ENCODE measurements around the gene OSBPL8.

The OSBPL8 gene

DNA sequence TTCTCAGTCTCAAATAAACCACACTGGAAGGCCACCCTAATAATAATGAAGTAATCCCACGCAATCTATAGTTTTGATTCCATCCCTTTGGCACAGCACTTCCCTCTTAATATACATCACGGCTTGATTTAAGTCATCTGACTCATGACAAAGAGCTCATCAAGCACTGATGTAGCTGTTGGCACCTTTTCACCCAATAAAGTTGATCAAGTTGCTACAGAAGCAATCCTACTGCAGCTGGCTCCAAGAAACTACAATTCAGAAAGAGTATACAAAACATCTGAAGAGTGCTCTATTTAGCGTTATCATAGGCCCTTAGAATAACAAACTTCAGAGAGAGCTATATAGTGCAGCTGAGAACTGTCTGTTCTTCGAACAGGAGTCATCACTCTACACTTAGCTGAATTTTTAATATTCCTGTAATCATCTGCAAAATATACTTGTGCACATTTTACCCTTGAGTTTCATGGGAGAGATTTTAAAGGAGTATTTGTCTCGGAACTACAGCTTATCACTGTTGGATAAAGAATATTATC is 94.9 kb downstream of the OSBPL8 start:
- no peak for DNase-seq (ENCODE audit: low read depth in 2 of 2)

DNA sequence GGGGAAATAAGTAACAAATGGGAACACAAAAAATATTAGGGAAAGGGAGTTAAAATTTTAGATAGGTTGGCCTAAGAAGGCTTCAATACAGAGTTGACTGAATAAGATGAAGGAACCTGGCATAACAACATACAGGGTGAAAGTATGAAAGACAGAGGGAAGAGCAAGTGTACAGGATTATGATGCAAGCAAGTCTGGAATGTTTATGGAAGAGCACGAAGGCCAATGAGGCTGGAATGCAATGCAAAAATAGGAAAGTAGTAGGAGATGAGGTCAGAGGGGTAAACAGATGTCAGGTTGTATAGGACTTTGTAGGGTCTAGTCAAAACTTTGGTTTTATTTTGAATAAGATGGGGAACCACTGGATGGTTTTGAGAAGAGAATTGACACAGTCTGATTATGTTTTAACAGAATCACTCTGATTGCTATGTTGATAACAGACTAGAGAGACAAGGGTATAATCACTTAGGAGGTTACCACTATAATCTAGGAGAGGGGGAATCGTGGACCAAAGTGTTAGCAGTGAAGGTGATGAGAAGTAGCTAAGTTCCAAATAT is 96.8 kb downstream of the OSBPL8 start:
- no peak for DNase-seq (ENCODE audit: low read depth in 2 of 2)

DNA sequence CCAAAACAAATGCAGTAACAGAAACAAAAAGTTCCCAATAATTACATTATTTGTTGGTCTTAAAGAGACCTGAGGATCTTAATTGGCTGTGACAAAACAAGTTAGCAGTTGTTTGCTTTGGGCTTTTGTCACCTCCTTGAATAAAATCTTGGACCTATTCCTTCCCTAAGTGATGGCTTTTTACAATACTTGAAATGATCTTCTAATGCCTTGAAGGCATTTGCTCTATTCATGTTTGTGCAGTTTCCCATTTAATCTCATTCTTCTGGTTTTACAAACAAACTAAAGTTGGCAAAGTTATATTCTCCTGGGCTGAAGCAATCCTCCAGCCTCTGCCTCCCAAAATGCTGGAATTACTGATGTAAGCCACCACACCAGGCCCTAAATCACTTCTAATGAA is 98.8 kb downstream of the OSBPL8 start:
- DNase-seq (ENCODE audit: low read depth in 2 of 2): no peak

DNA sequence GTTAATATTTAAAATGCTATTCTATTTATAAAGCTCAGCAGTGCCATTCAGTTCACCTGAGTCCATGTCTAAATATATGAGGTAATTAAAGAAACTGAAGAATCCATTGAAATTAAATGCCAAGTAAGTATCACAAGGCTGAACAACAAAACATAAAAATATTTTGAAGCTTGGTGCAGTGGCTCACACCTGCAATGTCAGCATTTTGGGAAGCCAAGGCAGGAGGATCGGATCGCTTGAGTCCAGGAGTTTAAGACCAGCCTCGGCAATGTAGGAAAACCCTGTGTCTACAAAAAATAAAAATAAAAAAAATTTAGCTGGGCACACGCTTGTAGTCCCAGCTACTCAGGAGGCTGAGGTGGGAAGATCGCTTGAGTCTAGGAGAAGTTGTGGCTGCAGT is 101.8 kb downstream of the OSBPL8 start:
- no peak for DNase-seq (ENCODE audit: low read depth in 2 of 2)

DNA sequence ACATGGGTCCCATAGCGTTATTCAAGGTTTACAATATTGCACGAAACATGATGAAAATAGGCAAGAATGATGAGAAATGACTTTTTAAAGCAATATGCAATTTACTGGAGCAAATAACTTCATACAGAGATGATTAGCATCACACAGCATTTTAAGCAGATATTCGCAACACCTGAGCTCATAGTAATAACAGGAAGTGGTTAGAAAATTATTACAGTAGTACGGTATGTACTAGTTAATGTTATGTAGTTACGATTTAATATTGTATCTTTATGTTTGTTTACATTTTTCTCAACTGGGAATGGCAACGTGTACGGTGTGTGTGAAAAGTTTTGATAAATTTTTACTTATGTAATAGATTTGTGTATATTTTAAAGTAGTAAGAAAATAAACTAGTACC is 102.6 kb downstream of the OSBPL8 start:
- no peak for DNase-seq (ENCODE audit: low read depth in 2 of 2)

DNA sequence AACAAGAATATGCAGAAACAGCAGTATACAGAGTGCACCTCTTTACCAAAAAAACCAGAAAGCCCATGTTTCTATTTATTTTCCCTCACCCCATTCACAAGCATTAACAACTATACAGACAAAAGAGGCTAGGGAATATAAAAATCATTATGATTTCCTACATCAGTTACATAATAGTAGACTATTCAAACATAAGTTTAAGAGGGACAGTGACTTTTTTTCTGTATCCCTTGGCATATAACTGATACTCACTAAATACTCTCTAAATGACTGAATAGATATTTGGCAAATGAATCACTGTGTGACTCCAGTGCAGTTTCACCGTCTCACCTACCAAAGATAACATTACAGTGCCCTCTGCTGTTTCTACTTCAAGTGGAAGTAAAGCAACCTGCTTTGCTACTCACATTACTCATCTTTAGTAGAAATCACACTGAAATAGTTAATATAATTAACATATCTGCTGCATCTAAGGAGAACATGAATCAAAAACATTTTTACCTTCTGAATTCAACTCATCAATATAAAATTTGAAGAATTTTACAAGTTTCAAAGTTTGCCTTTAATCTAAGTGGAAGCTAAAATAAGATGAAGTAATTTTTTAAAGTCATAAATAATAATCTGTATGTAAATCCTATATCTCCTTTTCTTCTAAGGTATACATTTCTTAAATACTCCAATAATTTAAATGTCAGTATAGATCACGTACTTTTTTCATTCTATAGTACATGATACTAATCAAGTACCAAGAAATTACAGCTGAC is 103.8 kb downstream of the OSBPL8 start:
- DNase-seq (ENCODE audit: low read depth in 2 of 2): no peak

DNA sequence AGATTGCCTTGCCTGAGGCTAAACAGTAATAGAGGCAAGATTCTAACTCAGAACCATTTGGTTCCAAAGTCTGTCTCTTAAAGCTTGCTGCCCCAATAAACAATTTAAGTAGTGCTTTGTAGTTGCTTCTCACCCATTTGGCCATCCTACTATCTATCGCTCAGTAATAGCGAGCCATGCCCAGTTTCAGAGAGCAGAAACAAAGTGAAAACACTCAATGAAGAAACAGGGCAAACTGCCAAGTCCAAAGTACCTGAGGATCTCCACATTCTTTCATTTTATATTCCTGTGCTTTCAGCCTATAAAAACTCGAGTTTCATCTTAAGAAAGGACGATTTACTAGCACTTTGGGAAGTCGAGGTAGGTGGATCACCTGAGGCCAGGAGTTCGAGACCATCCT is 108.0 kb downstream of the OSBPL8 start:
- DNase-seq (ENCODE audit: low read depth in 2 of 2): no peak

DNA sequence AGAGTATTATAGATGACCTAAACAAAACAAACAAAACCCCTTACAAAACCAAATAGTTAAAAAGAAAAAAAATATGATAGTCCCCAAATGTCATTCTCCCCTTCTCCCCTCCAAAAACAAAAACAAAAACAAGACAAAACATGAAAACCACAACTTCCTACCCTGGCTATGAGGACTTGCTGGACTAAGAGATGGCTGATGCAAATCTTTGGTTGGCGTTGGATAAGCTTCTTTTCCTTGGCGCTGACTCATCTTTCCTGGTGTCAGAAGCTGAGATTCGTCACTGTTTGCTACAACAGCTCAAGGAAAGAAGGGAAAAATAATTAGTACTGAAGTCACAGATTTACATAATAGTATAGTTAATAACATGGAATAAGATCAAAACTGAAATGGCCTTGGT is 108.9 kb downstream of the OSBPL8 start:
- DNase-seq (ENCODE audit: low read depth in 2 of 2): no peak

DNA sequence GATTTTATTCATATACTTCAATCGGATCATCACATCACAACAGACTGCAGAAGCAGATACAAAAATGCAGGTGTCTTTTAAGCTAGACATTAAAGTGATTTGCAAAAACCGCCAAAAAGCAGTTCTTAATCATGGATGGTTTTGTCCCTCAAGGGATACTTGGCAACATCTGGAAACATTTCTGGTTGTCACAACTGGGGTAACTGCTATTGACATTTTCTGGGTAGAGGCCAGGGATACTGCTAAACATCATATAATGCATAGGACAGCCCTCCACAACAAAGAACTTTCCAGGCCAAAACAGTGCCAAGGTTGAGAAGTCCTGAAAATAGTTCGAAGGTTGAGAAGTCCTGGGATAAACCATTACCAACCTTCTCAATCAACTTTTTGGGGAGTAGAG is 109.6 kb downstream of the OSBPL8 start:
- no peak for DNase-seq (ENCODE audit: low read depth in 2 of 2)

DNA sequence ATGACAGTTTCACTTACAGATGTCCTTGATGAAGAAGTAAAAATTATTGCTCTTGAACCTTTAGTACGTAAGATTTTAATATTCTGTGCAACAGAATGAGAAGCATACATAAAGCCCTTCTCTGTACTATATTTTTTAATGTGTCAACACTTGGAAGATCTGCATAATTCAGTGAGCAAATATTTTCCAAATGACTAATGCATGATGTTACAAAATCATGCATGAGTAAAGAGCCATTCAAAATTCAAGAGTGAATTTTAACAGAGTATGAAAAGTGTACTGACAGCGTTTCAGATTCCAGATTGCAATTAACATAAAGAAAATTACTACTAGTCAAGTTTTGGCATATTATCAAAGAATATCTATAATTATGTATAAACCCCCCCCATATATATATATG is 110.0 kb downstream of the OSBPL8 start:
- DNase-seq (ENCODE audit: low read depth in 2 of 2): no peak

DNA sequence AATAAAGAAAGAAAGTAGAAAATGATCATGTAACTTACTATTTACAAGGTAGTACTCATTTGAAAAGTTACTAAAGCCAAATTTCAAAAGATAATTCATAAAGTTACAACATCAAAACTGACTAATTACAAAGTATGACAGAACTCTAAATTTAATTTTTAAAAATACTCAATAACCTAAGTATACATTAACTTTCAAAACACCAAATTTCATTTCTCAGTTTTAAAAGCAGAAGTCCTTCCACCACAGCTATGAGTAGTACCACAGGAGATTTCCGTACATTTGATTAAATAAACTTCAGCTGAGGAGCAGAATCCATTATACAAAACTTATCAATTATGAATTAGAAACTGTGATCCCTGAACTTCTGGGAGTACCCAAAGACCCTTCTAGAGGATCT is 110.6 kb downstream of the OSBPL8 start:
- no peak for DNase-seq (ENCODE audit: low read depth in 2 of 2)

DNA sequence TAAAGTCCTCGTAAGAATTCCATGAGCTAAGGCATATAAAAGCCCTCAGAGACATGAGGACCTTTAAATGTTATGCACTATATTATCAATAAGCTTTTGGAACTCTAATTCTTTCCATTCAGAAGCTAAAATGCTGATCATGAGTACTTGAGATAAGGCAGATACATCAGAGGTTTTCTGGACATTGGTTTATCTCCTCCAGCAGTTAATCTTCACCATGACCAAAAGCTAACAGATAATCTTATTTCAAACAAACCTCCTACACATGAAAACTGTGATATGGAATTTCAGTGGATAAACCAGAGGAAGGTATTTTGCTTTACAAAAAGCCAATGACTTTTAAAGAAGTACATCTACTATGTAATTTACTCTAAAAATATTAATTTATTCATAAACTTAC is 113.5 kb downstream of the OSBPL8 start:
- DNase-seq (ENCODE audit: low read depth in 2 of 2): no peak

DNA sequence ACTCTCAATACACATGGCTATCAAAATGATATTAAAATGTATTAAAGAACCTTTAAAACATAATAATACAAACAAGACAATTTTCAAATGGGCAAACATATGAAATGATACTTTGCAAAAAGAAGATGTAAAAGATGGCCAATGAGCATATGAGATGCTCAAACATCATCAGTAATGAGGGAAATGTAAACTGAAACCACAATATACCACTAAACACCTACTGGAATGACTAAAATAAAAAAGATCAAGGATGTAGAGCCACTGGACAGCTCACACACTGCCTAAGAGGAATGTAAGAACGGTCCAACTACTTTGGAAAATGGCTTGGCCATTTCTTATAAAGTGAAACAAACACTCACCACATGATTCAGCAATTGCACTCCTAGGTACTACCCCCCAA is 114.1 kb downstream of the OSBPL8 start:
- DNase-seq (ENCODE audit: low read depth in 2 of 2): no peak

DNA sequence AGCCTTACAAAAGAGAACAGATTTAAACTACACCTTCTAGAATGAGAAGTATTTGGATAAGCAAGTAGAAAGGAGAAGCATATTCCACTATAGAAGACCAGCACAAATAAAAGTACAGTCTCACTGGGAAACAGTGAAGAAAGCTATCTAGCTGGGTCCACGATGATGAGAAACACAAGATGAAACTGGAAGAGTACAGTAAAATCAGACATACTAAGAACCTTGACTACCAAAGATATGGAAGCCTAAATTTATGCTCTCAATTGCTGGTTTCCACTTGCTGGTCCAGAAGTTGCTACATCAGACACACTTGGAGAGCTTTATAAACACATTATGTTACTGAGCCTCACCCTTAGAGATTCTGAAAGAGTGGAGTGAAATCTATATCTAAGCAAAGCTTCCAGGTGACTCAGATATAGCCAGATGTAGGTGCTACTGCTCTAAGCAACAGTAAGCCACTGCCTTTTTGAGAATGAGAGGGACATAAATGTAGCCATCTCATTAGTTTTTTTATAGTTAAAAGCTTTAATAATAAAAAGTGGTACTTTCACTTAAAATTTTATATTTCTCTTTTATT is 115.1 kb downstream of the OSBPL8 start:
- no peak for DNase-seq (ENCODE audit: low read depth in 2 of 2)

DNA sequence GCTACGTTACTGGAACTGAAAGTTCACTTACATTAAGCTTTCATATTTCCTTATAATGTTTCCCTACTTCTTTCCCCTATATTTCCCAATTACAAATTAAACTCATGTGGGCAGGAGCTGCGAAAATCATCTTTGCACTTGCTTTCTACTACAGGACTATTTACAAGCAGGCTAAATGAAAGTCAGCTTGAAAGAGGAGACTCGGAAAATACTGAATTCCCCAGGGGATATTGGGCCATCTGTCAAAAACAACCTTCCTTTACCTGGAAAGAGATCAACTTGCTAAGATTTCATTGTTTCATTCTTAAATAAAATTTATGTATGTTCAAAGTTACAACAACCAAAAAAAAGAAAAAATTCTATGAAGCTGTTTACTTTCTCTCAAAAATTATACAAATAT is 118.6 kb downstream of the OSBPL8 start:
- DNase-seq (ENCODE audit: low read depth in 2 of 2): no peak

DNA sequence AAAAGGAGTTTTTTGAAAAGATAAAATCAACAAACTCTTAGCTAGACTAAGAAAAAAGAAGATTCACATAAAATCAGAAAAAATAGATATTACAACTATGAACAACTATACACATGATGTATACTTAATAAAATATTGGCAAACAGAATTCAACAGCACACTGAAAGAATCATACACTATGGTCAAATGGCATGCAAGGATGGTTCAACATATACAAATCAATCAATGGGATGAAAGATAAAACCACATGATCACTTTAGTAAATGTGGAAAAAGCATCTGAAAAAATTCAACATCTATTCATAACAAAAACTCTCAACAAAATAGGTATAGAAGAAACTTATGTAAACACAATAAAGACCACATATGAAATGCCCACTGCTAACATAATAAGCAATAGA is 126.8 kb downstream of the OSBPL8 start:
- no peak for DNase-seq (ENCODE audit: low read depth in 2 of 2)

DNA sequence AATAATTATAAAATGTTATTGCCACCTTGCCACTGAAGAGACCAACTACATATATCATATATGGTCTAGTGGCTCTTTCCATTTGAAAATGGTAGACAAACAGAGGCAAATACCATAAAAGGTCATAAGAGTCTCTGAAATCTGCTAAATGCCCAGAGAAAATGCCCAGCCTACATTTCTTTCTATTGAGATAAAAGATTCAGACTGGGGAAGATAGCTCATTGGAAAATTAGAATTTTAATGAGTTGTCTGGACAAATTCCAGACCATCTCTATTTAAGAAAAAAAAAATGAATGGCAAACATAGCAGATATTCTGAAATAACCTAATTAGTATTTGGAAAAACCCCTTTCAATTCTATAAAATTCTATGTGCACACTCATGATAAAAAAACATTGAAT is 131.5 kb downstream of the OSBPL8 start:
- DNase-seq (ENCODE audit: low read depth in 2 of 2): no peak

DNA sequence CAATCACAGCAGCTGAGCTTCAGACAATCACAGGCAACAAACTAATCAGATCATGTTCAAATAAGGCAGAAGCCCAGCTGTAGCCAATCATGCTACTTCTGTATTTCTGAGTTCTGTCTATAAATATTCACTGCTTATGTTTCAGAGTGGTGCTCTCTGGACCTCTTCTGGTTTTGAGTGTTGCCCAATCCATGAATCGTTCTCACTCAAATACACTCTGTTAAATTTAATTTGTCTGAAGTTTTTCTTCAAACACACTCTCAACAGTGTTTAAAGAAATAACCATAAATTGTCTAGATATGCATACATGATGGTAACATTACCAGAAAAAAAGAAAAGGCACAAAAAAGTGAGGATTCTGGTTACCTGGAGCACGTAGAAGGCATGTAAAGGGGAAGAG is 133.4 kb downstream of the OSBPL8 start:
- DNase-seq (ENCODE audit: low read depth in 2 of 2): no peak

DNA sequence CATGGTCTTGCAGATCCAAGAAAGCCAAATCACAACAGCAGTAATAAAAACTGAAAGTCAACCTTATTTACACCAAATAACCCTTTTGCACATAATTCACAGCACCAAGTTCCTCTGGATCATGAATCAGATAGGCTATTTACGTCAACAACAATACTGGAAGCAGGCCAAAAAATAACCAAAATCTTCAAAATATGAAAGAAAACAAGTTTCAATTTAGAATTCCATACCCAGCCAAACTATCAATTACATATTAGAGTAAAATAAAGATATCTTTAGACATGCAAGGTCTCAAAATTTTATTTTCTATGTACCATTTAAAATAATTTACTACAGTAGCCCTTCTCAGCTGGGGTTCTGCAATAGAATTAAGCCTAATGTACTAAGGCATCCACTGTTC is 134.6 kb downstream of the OSBPL8 start:
- no peak for DNase-seq (ENCODE audit: low read depth in 2 of 2)

DNA sequence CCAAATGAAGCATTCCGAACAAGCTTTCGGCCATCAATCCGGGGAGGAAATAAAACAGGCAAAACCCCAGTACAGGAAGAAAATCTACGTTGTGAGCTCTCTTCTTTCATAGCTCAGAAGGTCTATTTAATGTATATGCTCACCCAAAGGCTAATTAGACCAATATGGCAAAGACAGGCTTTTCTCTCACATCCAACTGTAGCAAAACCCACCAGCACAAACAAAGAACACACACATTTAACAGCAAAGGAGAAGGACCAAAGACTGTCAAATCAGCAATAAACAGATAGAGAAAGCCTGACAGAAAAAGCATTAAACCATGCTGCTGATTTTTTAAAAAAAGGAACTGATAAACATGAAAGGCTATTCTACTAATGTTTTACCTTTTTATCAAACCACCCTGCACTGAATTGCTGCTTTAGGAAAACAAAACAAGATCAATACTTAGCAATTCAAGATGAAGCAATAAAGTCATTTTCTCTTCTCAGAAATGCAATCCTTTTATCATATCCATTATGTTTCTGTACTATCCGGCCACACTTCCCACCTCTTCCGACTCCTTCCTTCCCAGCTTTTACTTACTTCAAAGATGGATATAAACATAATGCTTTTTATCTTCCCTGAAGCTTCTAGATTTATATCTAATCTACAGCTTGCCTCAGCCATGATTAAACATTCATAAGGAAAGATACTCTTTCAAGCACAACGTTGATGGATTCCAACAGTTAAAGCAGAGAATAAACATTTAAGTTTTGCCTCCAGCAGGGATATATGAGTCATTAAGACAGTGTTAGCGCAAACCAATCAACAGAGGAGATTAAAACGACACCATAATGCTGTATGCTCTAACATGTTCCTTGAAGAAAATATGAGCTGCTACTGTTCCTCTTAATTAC is 136.8 kb downstream of the OSBPL8 start:
- DNase-seq (ENCODE audit: low read depth in 2 of 2): no peak

DNA sequence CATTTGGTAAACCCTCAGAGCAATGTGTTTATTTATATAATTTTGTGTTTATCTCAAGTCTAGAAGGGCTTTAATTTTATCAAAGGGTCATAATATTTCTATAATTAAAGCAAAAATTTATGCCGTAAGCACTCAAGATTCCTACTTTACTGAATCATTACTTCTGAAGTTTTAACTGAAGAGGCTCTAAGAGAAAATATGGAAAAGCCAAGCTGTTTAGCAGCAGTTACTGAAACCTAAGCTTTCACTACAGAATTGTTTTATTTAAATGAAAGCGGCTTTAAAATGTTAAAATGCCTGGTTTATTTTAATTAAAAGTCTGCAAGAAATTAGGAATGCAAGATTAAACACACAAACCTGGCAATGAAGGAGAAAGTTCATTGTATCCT is 137.4 kb downstream of the OSBPL8 start:
- no peak for DNase-seq (ENCODE audit: low read depth in 2 of 2)

DNA sequence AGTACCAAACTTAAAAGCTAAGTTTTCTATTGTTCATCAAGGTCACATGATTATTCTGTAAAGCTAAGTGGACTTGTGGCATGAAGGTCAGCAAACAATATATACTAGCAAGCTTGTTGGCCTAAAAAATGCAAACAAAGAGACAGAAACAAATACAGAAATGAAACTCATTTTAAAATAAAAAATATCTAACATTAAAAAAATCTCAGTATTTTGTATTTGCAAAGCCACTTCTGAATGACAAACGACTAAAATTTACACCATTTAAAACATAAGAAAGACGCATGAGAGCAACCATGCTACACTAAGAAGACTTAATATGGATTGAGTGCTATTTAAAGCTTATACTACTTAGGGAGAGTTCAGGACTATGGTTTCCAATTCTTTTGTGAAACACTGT is 138.5 kb downstream of the OSBPL8 start:
- no peak for DNase-seq (ENCODE audit: low read depth in 2 of 2)
